Hematopoietic multipotent progenitor cell treated with erythropoietin and hydrocortisone succinate and interleukin-3 and kit ligand, for 6 days (in vitro differentiated cells): ENCODE measurements around the gene RAB30.

Source experiments
- DNase-seq: peaks from one replicate; pipeline ENCODE4 v3.0.0-alpha.2; 2015

Gene RAB30

DNA sequence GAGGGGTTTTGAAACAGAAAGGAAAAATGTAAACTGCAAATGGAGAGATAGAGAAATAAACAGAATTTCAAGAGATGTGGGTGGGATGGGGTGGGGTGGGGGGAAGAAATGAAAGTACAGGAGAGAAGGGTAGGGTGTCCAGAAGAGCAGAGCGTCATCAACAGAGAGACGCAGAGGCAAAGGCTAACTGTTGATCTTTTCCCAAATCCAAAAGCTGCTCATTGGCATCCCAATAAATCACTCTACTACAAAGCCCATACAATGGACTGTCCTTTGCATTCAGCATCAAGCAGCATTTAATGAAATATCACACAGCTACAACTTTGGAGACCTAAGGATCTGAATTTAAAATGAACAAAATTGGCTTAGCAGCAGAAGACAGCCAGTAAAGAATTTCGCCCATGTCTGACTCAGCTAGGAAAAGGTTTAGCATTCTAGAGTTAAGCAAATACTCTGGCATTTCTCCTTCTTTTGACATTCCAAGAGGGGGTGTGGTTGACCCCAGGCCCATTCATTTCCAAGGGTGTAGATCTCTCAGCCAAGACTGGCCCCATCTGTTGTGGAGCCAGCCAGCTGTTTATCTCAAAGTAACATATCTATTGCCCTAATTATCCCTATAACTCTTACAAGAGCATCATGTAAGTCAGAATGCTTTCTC is 1.5 kb downstream of the RAB30 start:
- peak; percentile 14 for DNase-seq

DNA sequence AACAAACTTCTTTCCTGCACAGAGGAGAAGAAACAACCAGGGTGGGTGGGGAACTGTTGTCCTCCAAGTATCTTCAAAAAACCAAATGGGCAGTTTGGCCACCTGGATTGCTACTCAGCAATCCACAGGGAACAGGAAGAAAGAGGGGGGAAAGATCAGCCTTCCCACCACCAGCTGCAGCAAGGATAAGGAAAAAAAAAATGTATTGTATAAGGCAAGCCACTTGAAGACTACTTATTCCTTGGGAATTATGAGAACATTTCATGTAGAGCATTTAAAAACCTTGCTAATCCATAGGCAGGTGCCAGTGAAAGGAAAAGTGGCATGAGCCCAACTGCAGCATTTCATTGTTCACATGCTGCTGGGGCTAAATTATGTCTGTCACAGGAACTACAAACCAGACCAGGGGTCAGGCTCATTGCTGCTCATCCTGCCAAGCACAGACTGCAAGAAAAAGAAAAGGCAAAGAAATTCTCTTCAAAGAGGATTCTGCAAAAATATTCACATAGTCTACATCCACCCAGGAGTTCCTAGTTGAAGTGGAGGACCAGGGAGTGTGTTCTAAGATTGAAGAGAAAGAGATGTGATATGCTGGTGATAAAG is 2.2 kb downstream of the RAB30 start:
- no peak for DNase-seq

DNA sequence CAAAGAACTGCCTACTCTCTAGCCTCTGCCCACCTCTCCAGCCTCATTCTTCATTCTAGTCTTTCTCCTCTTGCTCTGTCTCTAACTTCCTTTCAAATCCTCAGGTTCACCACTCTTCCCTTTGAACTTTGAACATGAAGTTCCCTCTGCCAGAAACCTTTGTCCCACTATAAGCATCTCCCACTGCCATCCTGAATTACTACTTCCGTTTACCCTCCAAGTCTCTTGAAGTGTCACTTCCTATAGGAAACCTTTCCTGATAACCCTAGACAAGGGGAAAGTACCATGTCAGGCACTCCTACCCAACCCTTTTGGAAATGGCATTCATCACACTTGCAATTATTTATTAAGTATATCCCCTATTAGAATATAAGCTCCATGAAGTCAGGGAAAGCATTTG is 3.1 kb downstream of the RAB30 start:
- no peak for DNase-seq

DNA sequence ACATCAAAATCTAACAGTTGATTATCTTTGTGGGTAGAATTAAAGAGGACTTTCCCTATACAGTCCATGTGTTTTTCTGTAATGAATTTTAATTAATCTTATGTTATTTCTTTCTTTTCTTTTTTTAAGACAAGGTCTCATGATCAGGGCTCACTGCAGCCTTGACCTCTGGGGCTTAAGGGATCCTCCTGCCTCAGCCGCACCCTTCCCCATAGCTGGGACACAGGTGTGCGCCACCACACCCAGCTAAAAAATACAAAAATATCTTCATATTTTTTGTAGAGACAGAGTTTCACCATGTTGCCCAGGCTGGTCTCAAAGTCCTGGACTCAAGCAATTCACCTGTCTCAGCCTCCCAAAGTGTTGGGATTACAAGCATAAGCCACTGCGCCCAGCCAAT is 7.7 kb downstream of the RAB30 start:
- DNase-seq: no peak

DNA sequence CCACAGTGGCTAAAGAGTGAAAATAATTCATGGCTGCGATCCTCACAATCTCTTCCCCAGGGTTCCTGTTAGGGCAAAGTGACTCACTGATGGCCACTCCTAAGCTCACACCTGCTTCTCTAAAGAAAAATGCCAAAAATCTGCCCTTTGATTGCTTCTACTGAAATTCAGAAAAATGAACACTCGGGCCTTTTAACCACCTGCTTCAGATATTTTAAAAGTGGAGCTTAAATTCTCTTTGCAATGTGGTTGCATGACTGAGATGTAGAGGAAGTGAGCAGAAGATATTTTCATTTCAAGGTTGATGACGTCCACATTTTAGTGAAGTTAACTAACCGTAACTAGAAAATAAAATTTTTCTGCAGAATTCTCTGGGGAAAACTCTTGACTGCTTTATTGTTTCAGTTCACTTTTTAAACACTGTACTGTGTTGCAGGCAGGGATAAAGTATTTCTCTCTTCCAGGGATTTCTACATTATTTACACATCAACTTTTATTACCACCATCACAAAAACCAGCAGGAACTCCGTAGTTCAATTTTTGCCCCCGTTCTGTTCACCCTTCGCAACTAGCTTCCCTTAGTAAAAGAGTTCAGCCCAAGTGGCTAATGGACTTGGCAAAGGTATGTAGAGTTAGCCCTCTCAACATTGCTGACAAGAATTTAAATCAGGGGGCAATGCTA is 8.5 kb downstream of the RAB30 start:
- DNase-seq: no peak

DNA sequence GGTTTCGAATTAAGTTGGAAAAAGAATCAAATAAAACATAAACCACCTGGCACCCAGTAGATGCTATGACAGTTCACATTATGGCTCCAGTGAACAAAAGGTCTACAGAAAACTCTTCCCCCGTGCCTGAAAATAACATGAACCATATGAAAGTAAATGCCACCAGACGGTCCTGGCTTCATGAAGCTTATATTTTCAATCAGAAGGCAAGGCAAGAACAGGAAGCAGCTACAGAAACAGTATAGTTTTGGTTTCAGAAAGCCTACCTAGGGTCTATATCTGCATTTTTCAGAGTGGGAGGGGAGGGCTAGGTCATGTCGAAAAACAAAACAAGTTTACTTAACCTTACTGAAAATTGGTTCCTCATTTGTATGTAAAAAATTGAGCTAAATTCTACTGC is 9.8 kb downstream of the RAB30 start:
- no peak for DNase-seq

DNA sequence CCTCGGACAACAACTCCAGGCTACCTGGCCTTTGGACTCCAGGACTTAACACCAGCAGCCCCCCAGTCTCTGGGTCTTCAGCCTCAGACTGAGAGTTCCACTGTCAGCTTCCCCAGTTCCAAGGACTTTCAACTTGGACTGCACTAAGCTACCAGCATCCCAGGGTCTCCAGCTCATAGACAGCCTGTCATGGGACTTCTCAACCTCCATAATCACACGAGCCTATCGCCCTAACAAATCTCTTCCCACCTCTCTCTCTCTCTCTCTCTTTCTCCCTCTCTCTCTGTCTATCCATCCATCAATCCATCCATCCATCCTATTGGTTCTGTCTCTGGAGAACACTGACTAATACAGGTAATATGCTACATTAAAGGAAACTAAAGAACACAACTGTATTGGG is 10.7 kb downstream of the RAB30 start:
- no peak for DNase-seq

DNA sequence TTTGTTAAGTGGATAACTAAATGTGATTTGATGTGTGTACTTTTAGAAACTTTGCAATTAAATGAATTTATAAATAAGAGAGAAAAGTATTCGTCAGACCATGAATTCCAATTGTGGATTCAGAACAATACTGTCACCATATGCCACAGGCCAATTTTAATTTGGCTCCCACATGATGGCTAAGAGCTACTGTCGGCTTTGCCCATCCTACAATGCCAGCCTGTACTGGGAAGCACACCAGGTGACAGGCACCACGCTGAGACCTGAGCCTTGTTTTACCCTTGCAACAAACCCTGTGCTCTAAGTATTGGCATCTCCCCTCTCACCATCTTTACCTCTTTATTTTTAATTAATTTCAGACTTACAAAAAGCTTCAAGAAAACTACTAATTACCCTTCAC is 14.0 kb downstream of the RAB30 start:
- no peak for DNase-seq

DNA sequence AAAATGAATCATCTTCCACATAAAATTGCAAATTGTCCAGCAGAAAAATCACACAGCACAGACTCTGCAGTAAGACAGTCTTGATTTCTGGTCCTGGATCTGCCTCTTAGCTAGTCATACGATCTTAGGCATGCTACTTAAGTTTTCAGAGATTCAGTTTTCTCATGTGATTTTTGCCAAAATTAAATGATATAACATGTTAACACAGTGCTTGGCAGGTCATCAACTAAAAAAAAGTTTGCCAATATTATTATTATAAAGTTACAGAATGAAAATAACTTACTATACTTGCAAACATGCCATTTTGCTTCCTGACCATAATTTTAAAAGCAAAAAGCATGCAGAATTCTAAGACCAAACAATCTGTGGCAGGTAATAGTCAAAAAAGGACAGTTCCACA is 15.1 kb downstream of the RAB30 start:
- no peak for DNase-seq

DNA sequence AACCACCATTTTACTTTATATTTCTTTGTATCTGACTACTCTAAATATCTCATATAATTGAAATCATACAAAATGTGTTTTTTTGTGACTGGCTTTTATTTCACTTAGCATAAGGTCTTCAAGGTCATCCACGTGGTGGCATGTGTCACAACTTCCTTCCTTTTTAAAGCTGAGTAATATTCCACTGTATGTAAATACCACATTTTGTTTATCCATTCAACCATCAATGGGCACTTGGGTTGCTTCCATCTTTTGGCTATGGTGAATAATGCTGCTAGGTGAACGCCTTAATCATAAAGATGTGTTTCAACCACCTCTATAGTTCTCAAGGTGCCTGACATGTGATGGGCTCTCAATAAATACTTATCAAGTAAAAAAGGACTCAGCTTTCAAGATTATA is 15.5 kb downstream of the RAB30 start:
- DNase-seq: no peak

DNA sequence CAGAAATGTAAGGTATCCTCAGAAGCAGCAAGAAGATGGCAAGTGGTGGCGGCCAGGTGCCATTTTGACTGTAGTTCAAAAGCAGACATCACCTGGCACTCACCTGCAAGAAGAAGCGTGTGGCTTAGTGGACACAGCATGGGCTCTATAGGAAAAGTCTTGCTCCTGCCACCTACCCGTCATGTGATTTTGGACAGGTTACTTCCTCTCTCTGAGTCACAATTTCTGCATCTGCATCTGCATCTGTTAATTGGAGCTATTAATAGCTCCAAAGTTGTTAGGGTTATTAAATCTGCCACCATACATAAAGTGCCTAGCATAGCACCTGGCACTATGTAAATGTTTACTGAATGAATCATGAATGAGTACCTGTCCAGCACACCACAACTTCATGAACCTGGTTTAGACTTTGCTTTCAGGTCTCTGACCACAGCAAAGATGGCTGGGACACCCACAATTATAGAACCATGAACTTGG is 16.8 kb downstream of the RAB30 start:
- no peak for DNase-seq

DNA sequence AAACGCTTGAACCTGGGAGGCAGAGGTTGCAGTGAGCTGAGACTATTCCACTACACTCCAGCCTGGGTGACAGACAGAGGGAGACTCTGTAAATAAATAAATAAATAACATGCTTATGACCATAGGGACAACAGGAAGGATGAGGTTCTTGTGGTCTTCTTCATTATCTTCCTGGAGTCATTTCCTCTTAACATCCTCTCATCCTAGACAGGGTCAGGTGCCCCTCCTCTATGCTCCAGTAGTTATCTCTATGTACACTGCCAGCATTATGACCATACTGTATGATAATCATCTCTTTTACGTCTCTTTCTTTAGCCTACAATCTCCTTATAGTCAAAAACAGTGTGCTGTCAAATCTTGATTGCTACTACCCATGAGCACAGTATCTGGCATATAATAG is 17.7 kb downstream of the RAB30 start:
- peak; percentile 51 for DNase-seq

DNA sequence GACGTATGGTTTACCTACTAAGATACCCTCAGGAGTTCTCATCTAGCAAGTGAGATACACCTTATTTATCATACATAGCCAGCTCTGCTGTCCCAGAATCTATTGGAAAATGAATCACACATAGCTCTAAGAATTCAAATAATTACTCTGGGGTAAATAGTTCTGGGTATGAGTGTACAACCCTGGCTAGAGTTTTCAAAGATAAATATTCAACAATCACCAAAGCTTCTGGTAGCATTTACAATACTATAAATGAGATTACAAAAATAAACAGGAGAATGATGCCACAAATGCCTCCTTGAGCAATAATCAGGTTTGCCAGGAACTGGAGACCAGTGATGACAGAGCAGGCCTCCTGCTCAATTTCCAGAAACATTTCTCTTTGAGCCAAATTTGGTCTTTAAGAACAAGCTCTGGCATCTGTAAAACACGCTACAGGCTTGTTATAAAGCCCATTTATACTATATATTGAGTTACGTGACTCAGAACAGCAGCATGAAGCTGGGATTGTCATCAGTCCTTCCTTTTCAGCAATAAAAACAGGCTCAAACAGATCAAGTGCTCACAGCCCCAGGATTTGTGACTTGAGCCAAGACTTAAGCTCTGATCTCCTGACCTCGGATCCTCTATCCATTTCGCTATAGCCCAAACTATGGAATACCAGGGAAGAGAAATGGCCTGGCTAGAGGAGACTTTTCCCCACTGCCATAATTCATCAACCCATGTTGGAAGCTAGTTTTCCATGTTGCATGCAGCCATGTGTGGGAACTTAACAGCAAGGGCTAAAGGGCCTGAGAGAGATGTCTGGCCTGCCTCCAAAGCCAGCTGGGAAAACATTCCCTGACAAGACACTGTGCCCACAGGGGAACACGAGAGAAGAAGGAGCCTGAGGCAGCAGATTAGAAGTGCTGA is 19.7 kb downstream of the RAB30 start:
- DNase-seq: no peak

DNA sequence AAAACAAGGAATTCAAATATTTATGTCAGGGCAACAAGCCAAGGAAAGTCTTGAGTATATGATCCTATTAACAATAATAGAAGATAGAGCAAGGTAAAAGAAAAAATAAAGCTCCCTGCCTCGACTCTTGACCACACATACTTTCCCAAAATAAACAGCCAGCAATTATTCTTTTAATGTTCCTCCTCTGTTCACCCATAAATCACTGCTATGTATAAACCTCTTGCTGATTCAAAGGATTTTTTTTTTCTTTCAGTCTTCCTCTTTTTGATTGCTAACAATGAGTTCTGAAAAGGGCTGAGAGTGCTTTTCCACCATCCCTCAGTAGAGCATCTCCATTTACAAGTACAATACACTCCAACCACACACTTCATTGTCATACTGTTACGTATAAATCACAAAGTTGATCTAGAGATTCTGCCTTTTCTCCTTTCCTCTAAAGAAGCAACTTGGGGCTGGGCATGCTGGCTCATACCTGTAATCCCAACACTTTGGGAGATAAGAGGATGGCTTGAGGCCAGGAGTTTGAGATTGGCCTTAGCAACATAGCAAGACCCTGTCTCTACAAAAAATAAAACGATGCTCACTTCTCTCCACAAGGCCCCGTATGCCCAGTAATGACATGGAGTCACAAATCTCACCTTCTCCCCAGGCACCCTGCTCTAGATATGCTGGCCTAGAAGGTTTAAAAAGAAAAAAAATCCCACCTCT is 24.0 kb downstream of the RAB30 start:
- no peak for DNase-seq

DNA sequence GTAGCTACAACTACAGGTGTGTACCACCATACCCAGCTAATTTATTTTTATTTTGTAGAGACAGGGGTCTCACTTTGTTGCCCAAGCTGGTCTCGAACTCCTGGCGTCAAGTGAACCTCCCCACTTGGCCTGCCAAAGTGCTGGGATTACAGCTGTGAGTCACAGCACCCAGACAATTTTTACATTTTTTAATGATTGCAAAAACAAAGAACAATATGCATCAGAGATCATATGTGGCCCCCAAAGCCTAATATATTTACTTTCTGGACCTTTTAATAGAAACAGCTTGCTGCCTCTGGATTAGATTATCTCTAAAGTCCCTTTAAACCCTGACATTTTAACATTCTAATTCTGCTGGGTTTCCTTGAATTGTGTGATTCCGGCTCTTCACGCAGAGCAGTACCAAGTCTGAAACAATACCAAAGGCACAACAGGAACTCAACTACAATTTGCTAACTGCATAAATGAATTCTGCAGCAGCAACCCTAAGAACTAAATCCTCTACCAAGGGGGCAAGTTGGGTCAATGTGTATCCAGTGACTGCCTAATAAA is 25.0 kb downstream of the RAB30 start:
- DNase-seq: no peak

DNA sequence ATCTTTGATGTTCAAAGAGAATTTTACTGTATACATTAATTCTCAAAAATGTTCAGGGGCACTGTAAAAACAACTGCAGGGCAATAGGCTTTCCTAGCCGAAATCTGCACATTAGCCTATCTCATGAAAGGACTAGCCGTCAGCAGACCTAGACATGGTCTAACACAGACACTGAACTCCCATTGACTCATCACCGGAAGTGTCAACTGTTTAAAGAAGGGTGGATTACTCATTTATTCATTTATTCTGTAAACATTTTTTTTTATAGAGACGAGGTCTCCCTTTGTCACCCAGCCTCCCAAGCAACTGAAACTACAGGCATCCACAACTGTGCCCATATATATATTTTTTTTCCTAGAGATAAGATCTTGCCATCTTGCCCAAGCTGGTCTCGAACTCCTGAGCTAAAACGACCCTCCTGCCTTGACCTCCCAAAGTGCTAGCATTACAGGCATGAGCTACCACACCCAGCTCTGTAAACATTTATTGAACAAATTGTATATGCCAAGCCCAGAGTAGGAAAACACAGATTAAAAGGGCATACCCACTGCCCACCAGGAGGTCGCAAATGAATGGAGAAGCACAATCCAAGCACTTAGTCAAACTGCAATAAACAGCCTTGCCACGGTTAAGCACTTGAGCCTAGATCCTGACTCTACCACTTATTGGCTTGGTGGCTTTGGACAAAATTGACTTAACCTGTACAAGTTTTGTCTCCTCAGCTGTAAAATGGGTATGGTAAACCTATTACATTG is 26.6 kb downstream of the RAB30 start:
- no peak for DNase-seq

DNA sequence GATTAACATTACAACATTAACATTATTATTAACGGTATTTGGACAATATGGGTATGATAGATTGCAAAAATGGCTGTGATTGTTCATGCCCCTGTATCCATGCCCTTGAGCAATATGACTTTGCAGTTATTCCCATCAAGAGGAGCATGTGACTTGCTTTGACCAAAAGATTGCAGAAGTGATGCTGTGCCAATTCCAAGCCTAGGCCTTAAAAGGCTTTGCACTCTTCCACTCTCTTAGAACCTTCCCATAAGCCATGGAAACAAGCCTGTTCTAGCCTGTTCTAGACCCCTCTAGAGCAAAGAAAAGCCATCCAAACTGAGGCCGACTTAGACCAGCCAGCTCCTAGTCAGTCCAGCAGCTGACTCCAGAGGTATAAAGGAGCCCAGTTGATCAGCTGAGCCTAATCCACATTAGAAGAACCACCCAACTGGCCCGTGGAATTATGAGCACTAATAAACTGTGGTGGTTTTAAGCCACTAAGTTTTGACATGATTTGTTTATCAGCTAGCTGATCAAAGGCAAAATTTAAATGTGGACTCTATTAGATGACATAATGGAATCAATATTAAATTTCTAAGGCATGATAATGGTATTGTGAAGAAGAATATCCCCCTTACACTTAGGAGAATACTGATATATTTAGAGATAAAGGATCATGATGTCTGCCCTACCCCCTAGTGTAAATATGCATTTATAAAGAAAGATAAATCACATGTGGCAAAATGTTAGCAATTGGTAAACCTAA is 28.6 kb downstream of the RAB30 start:
- DNase-seq: no peak

DNA sequence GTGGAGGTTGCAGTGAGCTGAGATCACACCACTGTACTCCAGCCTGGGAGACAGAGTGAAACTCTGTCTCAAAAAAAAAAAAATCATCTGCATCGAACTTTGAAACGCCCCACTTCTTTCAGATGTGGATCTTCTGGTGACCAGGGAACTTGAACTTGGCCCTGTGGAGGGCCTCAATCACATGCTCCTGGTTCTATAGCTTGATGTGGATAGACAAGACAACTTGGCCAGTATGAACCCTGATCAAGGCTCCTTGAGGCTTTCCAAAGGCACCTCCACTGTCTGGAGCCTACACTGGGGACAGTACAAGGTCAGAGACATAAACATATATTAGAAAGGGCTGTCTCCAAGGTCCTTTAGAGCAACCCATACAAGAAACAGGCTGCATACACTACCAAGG is 30.6 kb downstream of the RAB30 start:
- DNase-seq: no peak

DNA sequence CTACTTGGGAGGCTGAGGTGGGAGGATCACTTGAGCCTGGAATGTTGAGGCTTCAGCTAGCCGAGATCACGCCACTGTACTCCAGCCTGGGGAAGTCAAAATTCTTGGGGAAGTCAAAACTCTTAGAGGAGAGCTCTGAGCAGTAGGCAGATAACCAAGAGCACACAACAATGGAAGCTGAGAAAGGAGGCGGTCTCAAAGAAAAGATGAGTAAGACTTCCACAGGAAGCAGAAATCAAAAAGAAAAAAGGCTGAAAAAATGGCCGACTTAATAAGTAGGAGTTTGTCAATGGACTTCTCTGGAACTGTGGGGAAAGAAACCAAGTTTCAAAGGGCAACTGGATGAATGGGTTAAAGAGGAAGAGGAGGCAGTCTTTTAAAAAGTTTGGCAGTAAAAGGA is 32.1 kb downstream of the RAB30 start:
- DNase-seq: no peak

DNA sequence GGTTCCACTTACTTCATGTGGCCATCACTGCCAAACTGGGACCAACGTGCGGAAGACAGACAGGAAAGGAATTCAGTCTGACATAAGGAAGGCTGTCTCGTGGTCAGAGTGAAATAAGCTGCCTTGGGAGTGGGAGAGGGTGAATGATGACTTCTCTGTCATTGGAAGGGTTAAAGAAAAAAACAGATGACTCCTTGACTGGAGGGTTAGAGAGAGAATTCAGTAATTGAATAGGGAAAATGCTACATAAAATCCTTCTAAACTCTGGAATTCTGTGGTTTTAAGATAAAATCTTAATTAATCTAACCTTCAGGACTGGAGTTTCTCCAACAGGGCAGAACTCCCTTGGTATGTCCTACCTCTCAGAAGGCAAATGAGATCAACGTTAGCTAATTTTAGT is 33.8 kb downstream of the RAB30 start:
- DNase-seq: no peak

DNA sequence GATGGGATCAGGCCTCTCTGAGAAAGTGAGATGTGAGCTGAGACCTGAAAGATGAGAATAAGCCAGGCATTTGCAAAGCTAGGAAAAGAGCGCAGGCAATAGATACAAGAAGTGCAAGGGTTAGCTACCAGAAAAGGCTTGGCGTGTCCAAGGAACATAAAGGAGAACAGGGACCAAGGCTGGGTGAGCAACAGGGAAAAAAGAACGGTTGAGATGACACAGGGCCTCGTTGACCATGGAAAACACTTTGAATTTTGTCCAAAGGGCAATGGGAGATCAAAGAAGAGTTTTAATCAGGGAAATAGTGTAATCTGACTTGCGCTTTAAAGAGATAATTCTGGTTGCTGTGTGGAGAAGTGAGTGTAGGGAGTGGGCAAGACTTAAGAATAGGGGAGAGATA is 35.0 kb downstream of the RAB30 start:
- DNase-seq: no peak
